ENCODE results near the gene MRPS34. TPM values are rescaled to one million over a fixed set of nuclear protein-coding genes. Genes with fewer than 3 reads are reported as not detected.

MRPS34 gene
- total RNA-seq, 2 donors from 2014 or later, result 37.3 to 45.8 TPM

DNA sequence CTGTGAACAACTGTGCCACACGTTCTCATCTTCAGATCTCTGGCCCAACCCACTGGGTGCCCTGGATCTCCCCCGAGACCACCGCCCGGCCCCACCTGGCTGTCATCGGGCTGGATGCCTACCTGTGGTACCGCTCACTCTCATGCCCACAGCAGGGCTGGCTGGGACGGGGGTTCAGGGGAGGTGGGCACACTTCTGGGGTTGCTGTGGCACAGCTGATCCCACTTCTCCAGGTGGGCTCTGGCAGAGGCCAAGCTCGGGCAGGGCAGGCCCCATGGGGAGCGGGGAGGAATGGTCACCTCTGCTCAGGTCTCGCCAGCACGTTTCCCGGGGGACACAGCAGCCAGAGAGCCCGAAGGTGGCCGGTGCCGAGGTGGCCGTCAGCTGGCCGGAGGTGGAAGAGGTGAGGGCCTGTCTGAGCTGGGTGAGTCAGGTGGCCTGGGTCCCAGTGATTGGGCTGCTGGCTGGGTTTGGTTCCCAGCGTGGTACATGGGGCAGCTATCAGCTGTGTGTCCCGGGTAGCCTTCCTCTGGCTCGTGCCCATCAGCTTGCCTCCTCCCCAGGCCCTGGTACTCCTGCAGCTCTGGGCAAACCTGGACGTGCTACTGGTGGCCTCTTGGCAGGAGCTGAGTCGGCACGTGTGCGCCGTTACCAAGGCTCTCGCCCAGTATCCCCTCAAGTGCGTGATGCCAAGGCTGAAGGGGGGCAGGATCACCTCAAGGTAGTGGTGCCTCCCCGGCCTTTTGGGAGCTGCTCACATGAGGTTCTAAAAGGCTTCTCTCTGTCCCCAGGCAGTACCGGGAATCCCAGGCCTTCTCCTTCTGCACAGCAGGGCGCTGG, 2.3 kb upstream of the MRPS34 start:
- intact Hi-C loops (cut with DNase I), result no loop called here

GRCh38 chr16:1774448-1774780, 1.5 kb upstream of the MRPS34 start:
- intact Hi-C loops (cut with DNase I), result no loop called here
- no peak for DNase-seq (ENCODE audit: low spot score)

More for the DNA sequence above, 2.3 kb upstream of the MRPS34 start:
- DNase-seq (ENCODE audit: low spot score), result no peak

GRCh38 chr16:1773703-1774447, 941 bp upstream of the MRPS34 start:
- DNase-seq (ENCODE audit: low spot score), result no peak
- intact Hi-C loops (cut with DNase I), result no loop called here

DNA sequence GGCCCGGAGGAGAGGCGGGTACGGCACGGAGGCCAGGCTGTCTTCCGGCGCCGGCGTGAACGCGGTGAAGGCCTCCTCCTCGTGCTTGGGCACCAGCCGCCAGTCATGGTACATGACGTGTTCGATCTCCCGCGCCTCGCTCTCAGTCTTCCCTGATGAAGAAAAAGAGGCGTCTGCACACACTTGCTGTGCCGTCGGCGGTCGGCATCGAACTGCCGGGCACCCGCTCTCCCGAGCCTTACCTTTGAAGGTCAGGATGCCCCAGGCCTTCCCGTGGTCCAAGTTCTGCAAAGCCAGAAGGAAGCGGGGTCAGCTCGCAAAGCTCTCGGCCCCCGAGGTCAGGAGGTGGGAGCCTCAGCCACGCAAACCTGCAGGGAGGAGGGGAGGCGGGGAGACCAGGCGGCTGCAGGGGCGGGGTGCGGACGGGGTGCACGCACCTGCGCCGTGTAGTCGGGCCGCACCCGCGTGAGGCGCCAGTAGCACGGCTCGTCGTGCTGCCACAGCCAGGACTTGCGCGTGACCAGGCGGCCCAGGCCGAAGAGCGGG, 499 bp downstream of the MRPS34 start, which contains the start of gene EME2:
Gene EME2 (plus strand): TSS at position 449 of the 546 bp plus-strand sequence. CDS start 418 bp downstream, outside the sequence.
- no peak for DNase-seq (ENCODE audit: low spot score)
- intact Hi-C loops (cut with DNase I), result no loop called here

DNA sequence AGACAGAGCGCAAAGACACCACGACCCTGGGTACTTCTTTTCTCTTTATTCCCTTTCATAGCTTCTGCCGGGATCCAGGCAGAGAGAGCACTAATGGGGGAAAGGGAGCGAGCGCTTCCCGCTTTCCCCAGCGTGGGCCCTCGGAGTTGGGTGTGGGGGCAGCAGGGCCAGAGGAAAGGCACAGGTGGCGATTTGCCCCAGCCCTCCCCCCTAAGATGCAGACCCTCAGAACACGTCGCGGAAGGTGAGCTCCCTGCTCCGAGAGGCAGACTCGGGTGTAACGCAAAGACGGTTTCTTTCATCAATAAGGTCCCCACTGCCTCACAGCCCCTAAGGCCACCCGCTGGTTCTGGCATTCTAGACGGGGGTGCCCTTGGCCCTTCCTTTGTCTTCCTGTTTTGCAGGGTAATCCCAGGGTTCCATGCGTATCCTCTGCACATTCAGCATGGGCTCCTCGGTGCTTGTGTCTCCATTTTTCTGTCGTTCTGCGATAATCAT, 1.0 kb downstream of the MRPS34 start:
- DNase-seq (ENCODE audit: low spot score), result no peak
- intact Hi-C loops (cut with DNase I), result no loop called here

GRCh38 chr16:1771188-1771863, 1.6 kb downstream of the MRPS34 start, which contains the start of gene NME3:
NME3 (minus strand) TSS chr16:1771543; CDS start chr16:1771534, 9 bp downstream.
- DNase-seq (ENCODE audit: low spot score), result peak; percentile 95
- intact Hi-C loops (cut with DNase I), result no loop called here

- DNase-seq (ENCODE audit: low spot score), result peak; percentile 90
- intact Hi-C loops (cut with DNase I), result no loop called here
Measured at GRCh38 chr16:1770328-1771187, 2.4 kb downstream of the MRPS34 start.

- DNase-seq (ENCODE audit: low spot score), result no peak
- intact Hi-C loops (cut with DNase I), result no loop called here
Measured at GRCh38 chr16:1769402-1770300, 3.3 kb downstream of the MRPS34 start.

DNA sequence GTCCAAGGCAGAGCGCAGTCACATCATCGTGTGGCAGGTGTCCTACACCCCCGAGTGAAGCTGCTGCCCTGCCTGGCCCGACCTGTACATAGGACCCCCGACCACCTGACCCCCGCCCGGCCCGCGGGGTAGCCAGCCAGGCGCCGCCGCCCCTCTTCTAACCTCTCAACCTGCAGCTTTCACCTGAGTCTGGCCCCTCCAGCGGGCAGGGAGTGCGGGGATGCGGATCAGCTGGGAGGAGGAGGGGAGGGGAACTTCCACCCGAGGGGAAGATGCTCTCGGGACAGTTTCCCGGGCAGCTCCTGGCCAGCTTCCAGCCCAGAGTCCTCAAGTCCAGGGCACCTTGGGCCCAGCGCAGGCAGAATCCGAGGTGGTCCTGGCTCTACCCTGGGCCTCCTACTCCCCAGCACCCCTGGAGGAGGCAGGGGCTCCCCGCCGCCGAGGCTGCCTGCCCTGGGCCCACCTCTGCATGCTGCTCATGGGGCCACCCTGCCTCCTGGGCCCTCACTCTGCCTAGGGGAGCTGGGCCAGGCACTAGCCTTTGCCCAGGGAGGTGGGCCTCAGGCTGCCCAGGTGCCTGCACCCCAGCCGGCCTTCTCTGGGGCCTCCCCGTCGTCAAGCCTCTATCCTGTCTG, 4.0 kb downstream of the MRPS34 start:
- no peak for DNase-seq (ENCODE audit: low spot score)
- intact Hi-C loops (cut with DNase I), result no loop called here

DNA sequence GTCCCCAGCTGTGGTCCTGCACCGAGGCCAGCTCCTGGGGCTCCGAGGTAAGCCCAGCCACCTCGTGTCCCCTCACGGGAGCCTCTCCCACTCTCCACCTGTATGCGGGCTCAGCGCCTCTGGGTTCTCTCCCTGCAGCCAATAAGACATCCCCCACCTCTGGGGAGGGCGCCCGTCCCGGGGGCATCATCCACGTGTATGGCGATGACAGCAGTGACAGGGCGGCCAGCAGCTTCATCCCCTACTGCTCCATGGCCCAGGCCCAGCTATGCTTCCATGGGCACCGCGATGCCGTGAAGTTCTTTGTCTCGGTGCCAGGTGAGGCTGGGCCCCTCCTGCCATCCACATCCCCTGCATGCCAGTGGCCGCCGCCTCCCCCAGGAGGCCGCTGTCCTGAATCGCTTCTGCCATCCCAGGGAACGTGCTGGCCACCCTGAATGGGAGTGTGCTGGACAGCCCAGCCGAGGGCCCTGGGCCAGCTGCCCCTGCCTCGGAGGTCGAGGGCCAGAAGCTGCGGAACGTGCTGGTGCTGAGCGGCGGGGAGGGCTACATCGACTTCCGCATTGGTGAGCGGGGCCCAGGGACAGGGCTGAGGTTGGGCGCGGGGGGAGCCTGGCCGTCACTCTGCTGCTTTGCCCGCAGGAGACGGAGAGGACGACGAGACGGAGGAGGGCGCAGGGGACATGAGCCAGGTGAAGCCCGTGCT, 4.7 kb downstream of the MRPS34 start:
- intact Hi-C loops (cut with DNase I), result no loop called here
- DNase-seq (ENCODE audit: low spot score), result no peak

- intact Hi-C loops (cut with DNase I), result no loop called here
- no peak for DNase-seq (ENCODE audit: low spot score)
Measured at GRCh38 chr16:1767116-1767994, 5.6 kb downstream of the MRPS34 start.

- DNase-seq (ENCODE audit: low spot score), result no peak
- intact Hi-C loops (cut with DNase I), result no loop called here
Measured at GRCh38 chr16:1766701-1767100, 6.2 kb downstream of the MRPS34 start.

DNA sequence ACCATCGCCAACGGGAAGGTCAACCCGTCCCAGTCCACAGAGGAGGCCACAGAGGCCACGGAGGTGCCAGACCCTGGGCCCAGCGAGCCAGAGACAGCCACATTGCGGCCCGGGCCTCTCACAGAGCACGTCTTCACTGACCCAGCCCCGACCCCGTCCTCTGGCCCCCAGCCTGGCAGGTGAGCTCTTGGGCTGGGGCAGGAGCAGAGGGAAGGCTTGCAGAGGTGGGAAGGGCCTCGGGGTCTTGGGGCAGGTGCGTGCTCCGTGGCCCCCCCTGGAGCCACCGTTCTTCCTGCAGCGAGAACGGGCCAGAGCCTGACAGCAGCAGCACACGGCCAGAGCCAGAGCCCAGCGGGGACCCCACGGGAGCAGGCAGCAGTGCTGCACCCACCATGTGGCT, 6.7 kb downstream of the MRPS34 start:
- no peak for DNase-seq (ENCODE audit: low spot score)
- intact Hi-C loops (cut with DNase I), result no loop called here

DNA sequence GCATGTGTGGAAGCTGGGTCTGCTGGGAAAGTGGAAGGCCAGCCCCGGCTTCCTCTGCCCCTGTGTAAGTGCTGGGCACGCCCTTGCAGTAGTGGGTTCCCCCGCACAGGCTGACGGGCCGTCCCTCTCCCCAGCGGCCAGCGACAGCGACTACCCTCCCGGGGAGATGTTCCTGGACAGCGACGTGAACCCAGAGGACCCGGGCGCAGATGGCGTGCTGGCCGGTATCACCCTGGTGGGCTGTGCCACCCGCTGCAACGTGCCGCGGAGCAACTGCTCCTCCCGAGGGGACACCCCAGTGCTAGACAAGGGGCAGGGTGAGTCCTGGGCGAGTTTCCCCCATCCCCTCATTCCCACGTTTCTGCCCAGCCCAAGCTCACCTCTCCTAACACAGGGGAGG, 7.1 kb downstream of the MRPS34 start:
- intact Hi-C loops (cut with DNase I), result no loop called here
- DNase-seq (ENCODE audit: low spot score), result no peak

- intact Hi-C loops (cut with DNase I), result loop anchor here in 1 of 2 donors (5.0 kb wide), 1 partner anchor 47 kb away; no protein-coding TSS in a partner anchor
- no peak for DNase-seq (ENCODE audit: low spot score)
Measured at GRCh38 chr16:1764971-1765370, 8.0 kb downstream of the MRPS34 start.

Measured in posterior vena cava (tissue), 2 donors.